Lung (tissue), 12 donors: ENCODE results near the gene ZYX. TPM values are rescaled to one million over a fixed set of nuclear protein-coding genes. Genes with fewer than 3 reads are reported as not detected.
A peak's percentile ranks its signal among the peaks of the same experiment; 100 is the strongest.

Experiments
- ATAC-seq: fragments of 200-7000 bp; cut with Tn5 transposase; one replicate; pipeline ENCODE4 v1.9.1; 2020; ENCODE audit warnings: moderate number of reproducible peaks; ENCODE audit not compliant: insufficient read depth, low FRiP score
- DNase-seq, 3 donors: peaks; one replicate each; pipeline ENCODE4 v3.0.0-alpha.2; 2013 to 2017
- H3K27ac ChIP-seq, 2 donors: one replicate each; pipeline ENCODE4 v1.5.1; 2013; ENCODE audit warnings: mild to moderate bottlenecking in 2 of 2, moderate library complexity in 2 of 2, control low read depth in 1 of 2, inconsistent platforms in 1 of 2, low read depth in 1 of 2, low read length in 1 of 2
- H3K27me3 ChIP-seq, 3 donors: one replicate each; pipeline ENCODE4 v1.5.1; 2013; ENCODE audit warnings: low read length in 2 of 3; ENCODE audit not compliant: control insufficient read depth in 3 of 3, insufficient read depth in 3 of 3
- H3K36me3 ChIP-seq, 4 donors: one replicate each; pipeline ENCODE4 v1.5.1; 2013; ENCODE audit warnings: low read length in 4 of 4, mild to moderate bottlenecking in 1 of 4, moderate library complexity in 1 of 4; ENCODE audit not compliant: control insufficient read depth in 4 of 4, insufficient read depth in 4 of 4
- H3K4me1 ChIP-seq, 5 donors: one replicate each; pipeline ENCODE4 v1.5.1; 2013; ENCODE audit warnings: low read length in 5 of 5, mild to moderate bottlenecking in 2 of 5, moderate library complexity in 1 of 5; ENCODE audit not compliant: control insufficient read depth in 5 of 5, insufficient read depth in 5 of 5
- H3K4me3 ChIP-seq: one replicate; pipeline ENCODE4 v1.5.1; 2013; ENCODE audit warnings: mild to moderate bottlenecking, control low read depth, moderate library complexity
- H3K9ac ChIP-seq, 2 donors: one replicate each; pipeline ENCODE4 v1.5.1; 2013; ENCODE audit warnings: low read length in 2 of 2, control low read depth in 1 of 2; ENCODE audit not compliant: insufficient read depth in 1 of 2
- H3K9me3 ChIP-seq, 4 donors: one replicate each; pipeline ENCODE4 v1.5.1; 2013; ENCODE audit warnings: low read length in 3 of 4, mild to moderate bottlenecking in 1 of 4, moderate library complexity in 1 of 4; ENCODE audit not compliant: control insufficient read depth in 4 of 4, insufficient read depth in 3 of 4
- WGBS, 2 donors: extraction: QIAGEN DNeasy Blood & Tissue Kit; methylation state at CpG; one replicate each; pipeline ENCODE4 v1.1.7; 2013; 5-methylcytosine and 5-hydroxymethylcytosine counted together
- polyA plus RNA-seq, 2 donors: library from polyadenylated mRNA; stranded (reverse); fragments of 200-250 nt; gene quantifications; one replicate each; pipeline ENCODE4 v1.2.1, GENCODE V29; 2013
- total RNA-seq, 2 donors: library from RNA; depleted of rRNA in 1 of 2; stranded (reverse); fragments of >200 nt in 1 of 2; gene quantifications; one replicate each; pipeline ENCODE4 v1.2.1, GENCODE V29; 2014 to 2021
- TF ChIP-seq, protein P1 (sequence below): IDR thresholded peaks from 2 replicates; pipeline ENCODE4 v1.5.1; 2012; ENCODE audit warnings: mild to moderate bottlenecking; ENCODE audit errors: control extremely low read depth, extremely low read depth
- donor health status: control.
- donor health status: control.
- donor health status: Bipolar disorder and iron deficiency.
- donor health status: healthy.
- donor health status: DM: yes; HTN: yes; CAD: no.

ZYX gene
- total and polyA plus RNA-seq, 4 donors, result 98.9 to 310 (median 183) TPM

GRCh38 chr7:143374561-143374960 lies 6.6 kb upstream of the ZYX start:
- no peak for ATAC-seq
- Histone ChIP-seq H3K36me3 (peaks cover 0 to 2% (median 0%) of the 10 kb centered on the region in 4 donors), H3K27ac (no peak overlapping the region), H3K9me3 (no peaks in the 10 kb centered on the region), H3K4me3 (no peak overlapping the region), H3K4me1 (peaks cover 0 to 11% (median 6%) of the 10 kb centered on the region in 5 donors), H3K9ac (no peak overlapping the region), H3K27me3 (no peaks in the 10 kb centered on the region)
- WGBS, 2 donors, result 52 to 62% methylated on average over 5 of the region's 5 CpGs
- TF ChIP-seq, protein P1, sequence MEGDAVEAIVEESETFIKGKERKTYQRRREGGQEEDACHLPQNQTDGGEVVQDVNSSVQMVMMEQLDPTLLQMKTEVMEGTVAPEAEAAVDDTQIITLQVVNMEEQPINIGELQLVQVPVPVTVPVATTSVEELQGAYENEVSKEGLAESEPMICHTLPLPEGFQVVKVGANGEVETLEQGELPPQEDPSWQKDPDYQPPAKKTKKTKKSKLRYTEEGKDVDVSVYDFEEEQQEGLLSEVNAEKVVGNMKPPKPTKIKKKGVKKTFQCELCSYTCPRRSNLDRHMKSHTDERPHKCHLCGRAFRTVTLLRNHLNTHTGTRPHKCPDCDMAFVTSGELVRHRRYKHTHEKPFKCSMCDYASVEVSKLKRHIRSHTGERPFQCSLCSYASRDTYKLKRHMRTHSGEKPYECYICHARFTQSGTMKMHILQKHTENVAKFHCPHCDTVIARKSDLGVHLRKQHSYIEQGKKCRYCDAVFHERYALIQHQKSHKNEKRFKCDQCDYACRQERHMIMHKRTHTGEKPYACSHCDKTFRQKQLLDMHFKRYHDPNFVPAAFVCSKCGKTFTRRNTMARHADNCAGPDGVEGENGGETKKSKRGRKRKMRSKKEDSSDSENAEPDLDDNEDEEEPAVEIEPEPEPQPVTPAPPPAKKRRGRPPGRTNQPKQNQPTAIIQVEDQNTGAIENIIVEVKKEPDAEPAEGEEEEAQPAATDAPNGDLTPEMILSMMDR, result no peak
- no peak for DNase-seq

DNA sequence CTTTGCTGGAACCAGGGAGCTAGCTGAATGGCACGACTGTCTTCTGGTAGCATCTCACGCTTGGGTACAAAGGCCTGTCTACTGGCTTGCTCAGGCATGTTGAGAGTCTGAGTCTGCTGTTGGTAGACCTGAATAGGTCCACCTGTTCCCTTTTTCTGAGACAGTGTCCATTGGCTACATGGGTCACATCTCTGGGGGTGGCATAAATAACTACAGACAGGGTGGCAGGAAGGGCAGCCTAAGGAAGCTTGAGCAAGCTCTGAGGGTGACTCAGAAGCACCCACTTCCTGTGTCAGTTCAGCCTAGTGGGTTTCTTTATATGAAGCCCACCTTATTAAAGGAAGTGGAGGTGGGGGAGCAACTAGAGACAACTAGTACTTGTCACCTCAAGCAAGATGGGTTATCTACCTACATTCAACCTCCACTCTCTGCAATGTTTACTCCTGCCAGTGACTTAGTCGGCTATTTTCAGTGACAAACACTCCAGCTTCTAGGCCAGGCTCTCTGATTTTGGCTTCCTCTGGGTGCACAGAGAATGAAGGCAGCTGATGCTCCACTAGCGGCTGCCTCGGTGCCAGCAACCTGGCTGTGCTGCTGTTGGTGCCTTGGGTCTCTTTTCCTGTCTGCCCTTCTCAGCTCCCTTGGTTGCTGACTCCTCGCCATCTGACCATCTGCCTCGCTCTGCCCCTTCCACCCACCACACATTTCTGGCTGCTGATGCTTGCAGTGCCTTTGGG lies 5.7 kb upstream of the ZYX start:
- no peak overlapping the region for H3K9ac ChIP-seq
- peaks cover 0 to 2% (median 0%) of the 10 kb centered on the region in 4 donors for H3K36me3 ChIP-seq
- DNase-seq (no peak), ATAC-seq (no peak)
- no peaks in the 10 kb centered on the region for H3K27me3 ChIP-seq
- H3K4me1 ChIP-seq, result peaks cover 0 to 17% (median 8%) of the 10 kb centered on the region in 5 donors
- peak overlapping the region in 1 of 2 donors; percentile 68 for H3K27ac ChIP-seq
- 38 to 62% methylated on average over 7 of the region's 7 CpGs for WGBS, 2 donors
- TF ChIP-seq, protein P1, result no peak
- no peak overlapping the region for H3K4me3 ChIP-seq
- no peaks in the 10 kb centered on the region for H3K9me3 ChIP-seq

DNA sequence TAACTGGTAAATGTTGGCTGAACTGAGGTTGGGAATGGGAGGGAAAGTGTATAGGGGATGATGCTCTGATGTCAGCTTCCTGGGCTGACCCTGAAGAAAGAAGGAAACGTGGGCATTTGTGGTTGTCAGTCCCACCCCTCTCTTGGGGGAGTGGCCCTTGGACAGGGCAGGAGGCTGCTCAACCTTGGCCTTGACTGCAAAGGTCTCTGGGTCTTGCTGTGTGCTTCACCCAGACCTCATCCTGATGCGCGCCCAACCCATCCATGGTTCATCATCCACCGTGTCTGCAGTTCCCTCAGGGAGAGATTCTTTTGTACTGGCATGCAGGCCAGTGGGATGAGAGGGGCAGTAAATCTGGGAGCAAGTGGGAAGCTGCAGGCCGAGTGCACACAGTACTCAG lies 4.7 kb upstream of the ZYX start:
- H3K27me3 ChIP-seq, result no peaks in the 10 kb centered on the region
- no peak overlapping the region for H3K4me3 ChIP-seq
- peaks cover 0 to 2% (median 0%) of the 10 kb centered on the region in 4 donors for H3K36me3 ChIP-seq
- H3K9me3 ChIP-seq, result no peaks in the 10 kb centered on the region
- H3K9ac ChIP-seq, result no peak overlapping the region
- no peak for DNase-seq
- TF ChIP-seq, protein P1, result no peak
- no peak for ATAC-seq
- H3K4me1 ChIP-seq, result peaks cover 0 to 17% (median 8%) of the 10 kb centered on the region in 5 donors
- H3K27ac ChIP-seq, result peak overlapping the region in 1 of 2 donors; percentile 46
- WGBS, 2 donors, result 69% methylated on average over 5 of the region's 5 CpGs
